ENCODE results near the gene SP3. TPM values are rescaled to one million over a fixed set of nuclear protein-coding genes. Genes with fewer than 3 reads are reported as not detected.

The SP3 gene
- total RNA-seq, 1 donor from 2014 or later = 79.9 TPM

DNA sequence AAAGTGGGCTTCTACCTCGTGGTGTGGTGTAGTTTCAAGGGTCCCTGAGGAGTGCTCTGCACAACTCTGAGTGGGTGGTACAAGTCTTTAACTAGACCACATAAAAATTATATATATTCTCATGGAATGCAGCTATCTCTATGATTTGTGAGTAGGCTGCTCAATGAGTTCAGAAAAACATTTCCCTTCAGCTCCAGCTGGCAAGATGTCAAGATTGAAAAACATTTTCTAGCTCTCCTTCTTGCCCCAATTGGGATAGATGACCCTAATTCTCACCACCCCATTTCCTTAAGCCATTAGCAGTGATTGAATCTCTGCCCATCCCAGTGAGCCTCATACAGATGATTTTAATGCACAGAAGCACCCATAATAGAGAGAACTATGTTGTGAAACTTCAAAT lies 28.3 kb upstream of the SP3 start:
- Mint-ChIP-seq H3K4me3 (ENCODE audit: unreplicated experiment) (no peak overlapping the region), H3K9me3 (ENCODE audit: unreplicated experiment) (no peaks in the 10 kb centered on the region), H3K4me1 (ENCODE audit: low read depth, unreplicated experiment) (peaks cover 33% of the 10 kb centered on the region), H3K27ac (ENCODE audit: unreplicated experiment) (no peak overlapping the region), H3K36me3 (ENCODE audit: unreplicated experiment) (no peaks in the 10 kb centered on the region), H3K27me3 (ENCODE audit: unreplicated experiment) (no peaks in the 10 kb centered on the region)
- no peak for DNase-seq
- TF ChIP-seq, protein P1, sequence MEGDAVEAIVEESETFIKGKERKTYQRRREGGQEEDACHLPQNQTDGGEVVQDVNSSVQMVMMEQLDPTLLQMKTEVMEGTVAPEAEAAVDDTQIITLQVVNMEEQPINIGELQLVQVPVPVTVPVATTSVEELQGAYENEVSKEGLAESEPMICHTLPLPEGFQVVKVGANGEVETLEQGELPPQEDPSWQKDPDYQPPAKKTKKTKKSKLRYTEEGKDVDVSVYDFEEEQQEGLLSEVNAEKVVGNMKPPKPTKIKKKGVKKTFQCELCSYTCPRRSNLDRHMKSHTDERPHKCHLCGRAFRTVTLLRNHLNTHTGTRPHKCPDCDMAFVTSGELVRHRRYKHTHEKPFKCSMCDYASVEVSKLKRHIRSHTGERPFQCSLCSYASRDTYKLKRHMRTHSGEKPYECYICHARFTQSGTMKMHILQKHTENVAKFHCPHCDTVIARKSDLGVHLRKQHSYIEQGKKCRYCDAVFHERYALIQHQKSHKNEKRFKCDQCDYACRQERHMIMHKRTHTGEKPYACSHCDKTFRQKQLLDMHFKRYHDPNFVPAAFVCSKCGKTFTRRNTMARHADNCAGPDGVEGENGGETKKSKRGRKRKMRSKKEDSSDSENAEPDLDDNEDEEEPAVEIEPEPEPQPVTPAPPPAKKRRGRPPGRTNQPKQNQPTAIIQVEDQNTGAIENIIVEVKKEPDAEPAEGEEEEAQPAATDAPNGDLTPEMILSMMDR (IDR thresholded peaks at IDR 0.05; ENCODE audit: partially characterized antibody, unreplicated experiment) = no peak

DNA sequence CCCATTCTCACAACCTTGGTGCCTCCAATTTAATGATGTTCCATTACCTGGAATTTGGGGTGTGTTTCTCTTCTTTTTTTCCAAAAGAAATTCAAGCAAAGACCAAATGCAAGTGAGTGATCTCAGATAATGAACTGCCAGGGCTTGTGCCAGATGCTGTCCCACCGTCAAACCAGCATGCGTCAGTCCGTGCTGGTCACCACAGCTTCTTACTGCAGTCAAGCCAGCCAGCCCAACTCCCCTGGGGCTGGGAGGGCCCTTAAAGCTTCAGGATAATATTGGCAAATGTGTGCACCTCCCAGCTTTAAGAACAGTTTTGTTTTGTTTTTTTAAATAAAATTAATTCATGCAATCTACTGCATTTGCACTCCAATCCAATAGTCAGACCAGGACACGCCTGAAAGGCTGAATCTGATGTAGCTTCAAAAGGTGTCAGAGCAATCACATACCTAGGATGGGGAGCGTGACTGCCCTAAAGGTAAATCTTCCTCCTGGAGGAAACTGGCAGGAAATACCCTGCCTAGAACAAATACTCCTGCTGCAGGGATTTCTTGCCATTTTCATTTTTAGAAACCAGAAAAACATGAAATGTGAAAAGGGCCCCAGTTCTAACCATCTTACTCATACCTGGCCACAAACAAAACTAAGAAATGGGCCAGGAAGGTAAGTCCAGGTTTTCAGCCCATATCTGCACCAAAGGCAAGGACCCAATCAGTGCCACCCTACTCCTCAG lies 26.8 kb upstream of the SP3 start:
- Mint-ChIP-seq H3K4me1 (ENCODE audit: low read depth, unreplicated experiment) (peaks cover 30% of the 10 kb centered on the region), H3K4me3 (ENCODE audit: unreplicated experiment) (peak overlapping the region; percentile 4), H3K27me3 (ENCODE audit: unreplicated experiment) (no peaks in the 10 kb centered on the region), H3K27ac (ENCODE audit: unreplicated experiment) (peak overlapping the region; percentile 45), H3K36me3 (ENCODE audit: unreplicated experiment) (no peaks in the 10 kb centered on the region), H3K9me3 (ENCODE audit: unreplicated experiment) (no peaks in the 10 kb centered on the region)
- TF ChIP-seq, protein P1 (IDR thresholded peaks at IDR 0.05; ENCODE audit: partially characterized antibody, unreplicated experiment) = no peak
- DNase-seq = peak; percentile 54

DNA sequence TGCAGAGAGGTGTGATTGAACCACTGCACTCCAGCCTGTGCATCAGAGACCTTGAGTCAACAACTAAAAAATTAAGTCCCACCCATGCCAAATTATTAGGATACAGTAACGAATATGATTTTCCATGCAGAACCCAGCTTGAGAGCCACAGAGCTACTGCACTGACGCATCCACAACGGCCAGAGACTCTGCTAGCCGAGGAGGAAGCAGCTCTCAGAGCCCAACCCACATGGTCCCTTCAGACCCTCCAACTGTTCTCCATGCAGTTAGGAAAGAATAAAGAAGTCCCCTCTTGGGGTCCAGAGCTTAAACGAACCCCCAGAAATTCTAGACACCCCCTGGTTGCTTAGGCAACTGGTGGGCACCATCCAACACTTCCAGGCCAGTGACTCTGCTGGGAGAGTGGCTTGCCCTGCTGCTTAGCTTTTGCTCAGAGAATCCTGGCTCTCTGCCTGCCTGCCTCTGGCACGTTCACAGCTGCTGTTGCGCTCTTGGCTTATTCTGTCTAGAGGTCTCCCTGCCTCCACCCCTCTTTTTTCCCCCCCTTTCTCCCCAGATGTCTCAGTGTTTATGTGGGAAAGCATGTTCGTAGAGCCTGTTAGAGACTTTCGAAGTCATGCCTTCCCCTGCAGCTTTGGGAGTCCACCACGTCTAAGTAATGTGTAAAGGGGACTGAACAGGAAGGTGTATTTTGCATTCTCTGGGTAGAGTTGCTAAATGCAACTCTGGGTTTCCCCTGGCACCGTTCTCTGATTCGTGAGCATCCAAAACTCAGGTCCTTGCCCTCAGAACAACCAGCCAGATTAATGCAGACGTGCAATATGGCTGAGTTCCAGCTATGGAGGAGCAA lies 26.0 kb upstream of the SP3 start:
- peak overlapping the region; percentile 45 for H3K27ac Mint-ChIP-seq (ENCODE audit: unreplicated experiment)
- peaks cover 30% of the 10 kb centered on the region for H3K4me1 Mint-ChIP-seq (ENCODE audit: low read depth, unreplicated experiment)
- peak overlapping the region; percentile 10 for H3K4me3 Mint-ChIP-seq (ENCODE audit: unreplicated experiment)
- TF ChIP-seq, protein P1 (IDR thresholded peaks at IDR 0.05; ENCODE audit: partially characterized antibody, unreplicated experiment) = no peak
- no peaks in the 10 kb centered on the region for H3K27me3 Mint-ChIP-seq (ENCODE audit: unreplicated experiment)
- DNase-seq = peak; percentile 22
- H3K9me3 Mint-ChIP-seq (ENCODE audit: unreplicated experiment) = no peaks in the 10 kb centered on the region
- H3K36me3 Mint-ChIP-seq (ENCODE audit: unreplicated experiment) = no peaks in the 10 kb centered on the region

DNA sequence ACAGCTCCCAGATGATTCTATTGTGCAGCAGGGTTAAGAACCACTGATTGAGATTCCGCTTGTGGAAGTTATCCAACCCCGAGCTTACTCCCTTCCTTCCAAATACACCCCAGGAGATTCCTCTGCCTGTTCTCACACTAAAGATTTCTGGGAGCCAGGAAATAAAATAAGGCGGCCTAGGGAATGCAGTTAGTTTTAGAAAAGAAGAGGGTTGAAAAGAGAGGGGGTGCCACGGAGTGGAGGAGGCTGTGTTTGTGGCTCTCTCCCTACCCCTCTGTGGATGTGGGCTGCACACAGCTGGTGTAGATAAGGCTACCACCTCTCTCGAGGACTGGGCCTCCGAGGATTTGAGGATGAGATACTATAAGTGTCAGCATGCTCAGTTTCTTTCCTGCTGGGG lies 25.1 kb upstream of the SP3 start:
- Mint-ChIP-seq H3K4me3 (ENCODE audit: unreplicated experiment) (peak overlapping the region; percentile 17), H3K36me3 (ENCODE audit: unreplicated experiment) (no peaks in the 10 kb centered on the region), H3K4me1 (ENCODE audit: low read depth, unreplicated experiment) (peaks cover 30% of the 10 kb centered on the region), H3K27me3 (ENCODE audit: unreplicated experiment) (no peaks in the 10 kb centered on the region), H3K27ac (ENCODE audit: unreplicated experiment) (peak overlapping the region; percentile 34), H3K9me3 (ENCODE audit: unreplicated experiment) (no peaks in the 10 kb centered on the region)
- DNase-seq = no peak
- TF ChIP-seq, protein P1 (IDR thresholded peaks at IDR 0.05; ENCODE audit: partially characterized antibody, unreplicated experiment) = no peak

DNA sequence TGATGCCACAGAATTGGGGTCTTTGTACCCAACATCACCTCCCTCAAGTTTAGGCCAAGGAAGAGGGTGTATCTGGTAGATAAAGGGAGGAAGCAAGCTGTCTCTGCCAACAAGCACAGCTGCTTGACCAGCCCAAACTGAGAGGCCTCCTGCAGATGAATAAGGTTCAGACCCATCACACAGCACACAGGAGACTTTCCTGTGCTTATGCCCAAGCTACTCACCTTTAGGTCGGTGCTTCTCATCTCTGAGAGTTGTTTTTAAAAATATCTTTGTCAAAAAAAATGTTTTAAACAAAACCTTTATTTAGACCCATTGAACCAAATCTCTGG lies 24.7 kb upstream of the SP3 start:
- TF ChIP-seq, protein P1 (IDR thresholded peaks at IDR 0.05; ENCODE audit: partially characterized antibody, unreplicated experiment) = no peak
- H3K27ac Mint-ChIP-seq (ENCODE audit: unreplicated experiment) = no peak overlapping the region
- no peaks in the 10 kb centered on the region for H3K36me3 Mint-ChIP-seq (ENCODE audit: unreplicated experiment)
- H3K4me1 Mint-ChIP-seq (ENCODE audit: low read depth, unreplicated experiment) = peaks cover 30% of the 10 kb centered on the region
- no peak overlapping the region for H3K4me3 Mint-ChIP-seq (ENCODE audit: unreplicated experiment)
- no peaks in the 10 kb centered on the region for H3K27me3 Mint-ChIP-seq (ENCODE audit: unreplicated experiment)
- no peak for DNase-seq
- no peaks in the 10 kb centered on the region for H3K9me3 Mint-ChIP-seq (ENCODE audit: unreplicated experiment)
